Activated CD4-positive, alpha-beta T cell treated with anti-CD3 and anti-CD28 coated beads for 1 hour (primary cell): ENCODE results near the gene HIVEP2.

Source experiments
- DNase-seq: peaks from one replicate; pipeline ENCODE4 v3.0.0-alpha.2; 2020

The HIVEP2 gene

DNA sequence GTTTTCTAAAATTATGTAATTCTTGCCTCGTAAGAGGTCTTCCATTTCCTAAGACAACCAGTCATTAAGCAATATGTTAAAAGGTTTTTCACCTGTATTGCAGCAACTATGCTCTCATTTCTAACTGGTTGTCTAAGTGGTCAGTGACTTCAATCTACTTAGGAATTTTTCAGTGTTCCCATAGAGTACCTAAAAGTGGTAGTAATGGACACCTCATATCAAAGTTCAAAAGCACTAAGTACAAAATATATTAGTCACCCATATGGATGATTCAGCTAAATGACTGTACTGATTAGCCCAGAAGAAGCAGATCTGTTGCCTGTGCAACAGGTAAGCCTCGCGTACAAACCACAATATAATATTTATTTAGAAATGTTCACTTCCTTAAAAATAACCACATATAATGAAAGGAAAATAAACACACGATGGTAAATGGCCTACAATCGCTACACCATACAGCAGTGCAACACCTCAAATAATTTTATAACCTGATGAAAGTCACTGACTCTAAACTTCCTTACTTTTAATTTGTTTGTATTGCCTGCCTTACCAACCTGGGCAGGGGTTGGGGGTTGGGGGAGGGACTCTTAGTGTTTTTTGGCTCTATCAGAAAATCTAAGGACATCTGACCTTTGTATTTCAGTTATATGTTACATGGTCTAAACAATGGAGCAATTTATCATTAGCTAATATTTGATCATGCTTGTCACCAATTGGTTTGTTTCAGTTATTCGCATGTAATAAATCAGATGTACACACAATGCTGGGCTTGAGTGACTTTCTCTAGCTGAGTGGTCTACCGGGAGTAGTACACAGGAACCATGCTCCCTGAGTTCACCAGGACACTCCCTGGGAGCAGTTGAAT is 105.9 kb downstream of the HIVEP2 start:
- DNase-seq, result no peak

DNA sequence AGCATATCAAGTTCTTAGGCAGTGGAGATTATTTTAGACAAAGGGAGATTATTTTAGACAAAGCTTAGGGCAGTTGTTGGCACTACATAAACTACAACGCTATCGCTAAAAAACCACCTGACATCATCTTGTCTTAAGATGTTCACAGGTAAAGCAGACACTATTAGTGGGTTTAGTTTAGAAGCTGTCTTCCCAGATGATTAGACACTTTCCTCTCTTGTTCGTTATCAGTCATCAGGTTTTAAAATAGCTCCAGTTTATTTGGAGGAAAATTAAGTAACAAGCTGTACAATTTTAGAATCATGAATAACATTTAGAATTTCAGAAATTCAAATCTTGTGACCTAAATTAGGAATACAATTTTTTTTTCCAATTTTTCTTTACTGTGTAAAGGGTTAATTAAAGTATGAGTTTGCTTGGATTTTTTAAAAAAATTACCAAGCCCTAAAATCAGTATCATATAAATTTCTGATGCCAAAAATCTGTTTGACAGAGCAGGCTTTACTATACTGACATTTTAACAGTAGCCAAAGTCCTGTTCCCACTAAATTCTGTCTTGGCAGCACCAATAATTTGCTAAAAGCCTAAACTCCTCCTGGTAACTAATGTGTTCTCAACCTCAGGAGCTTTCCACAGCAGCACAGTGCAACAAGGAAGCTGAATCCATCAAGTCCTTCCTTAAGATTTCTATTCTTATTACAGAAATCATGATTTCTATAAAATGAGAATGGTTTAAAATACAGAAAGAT is 109.0 kb downstream of the HIVEP2 start:
- DNase-seq, result no peak

DNA sequence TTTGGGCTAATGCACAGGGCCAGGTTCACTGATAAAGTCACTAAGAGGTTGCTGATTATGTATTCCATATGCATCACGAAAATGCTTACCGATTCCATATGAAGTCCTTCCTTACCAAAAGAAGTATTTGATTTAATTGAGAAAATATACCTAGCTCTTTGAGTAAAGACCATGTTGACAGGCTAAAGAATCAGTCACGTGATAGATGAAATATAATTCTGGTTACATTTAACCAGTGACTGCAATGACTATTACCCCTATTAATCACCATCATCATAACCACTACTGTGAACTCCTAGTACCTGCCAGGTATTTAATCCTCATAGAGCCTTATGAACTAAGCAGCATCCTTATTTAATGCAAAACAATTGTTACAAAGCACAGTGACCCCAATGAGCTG is 110.1 kb downstream of the HIVEP2 start:
- DNase-seq, result no peak

DNA sequence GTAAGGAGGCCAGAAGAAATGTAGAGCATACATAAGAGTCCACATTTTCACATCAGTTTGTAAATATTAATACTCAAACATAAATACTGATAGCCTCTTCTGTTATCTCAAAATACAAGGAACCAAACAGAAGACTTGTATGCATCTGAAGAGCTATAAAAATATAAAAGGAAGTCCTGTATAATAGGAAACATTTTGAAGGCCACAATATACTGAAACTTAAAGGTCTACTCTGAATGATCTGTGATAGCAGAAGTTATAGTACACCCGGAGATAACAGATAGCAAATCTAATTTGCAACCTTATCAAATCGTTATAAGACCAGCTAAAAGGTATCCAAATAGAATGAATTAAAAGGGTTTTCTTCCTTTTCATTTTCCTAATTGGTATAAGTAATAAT is 111.2 kb downstream of the HIVEP2 start:
- no peak for DNase-seq

DNA sequence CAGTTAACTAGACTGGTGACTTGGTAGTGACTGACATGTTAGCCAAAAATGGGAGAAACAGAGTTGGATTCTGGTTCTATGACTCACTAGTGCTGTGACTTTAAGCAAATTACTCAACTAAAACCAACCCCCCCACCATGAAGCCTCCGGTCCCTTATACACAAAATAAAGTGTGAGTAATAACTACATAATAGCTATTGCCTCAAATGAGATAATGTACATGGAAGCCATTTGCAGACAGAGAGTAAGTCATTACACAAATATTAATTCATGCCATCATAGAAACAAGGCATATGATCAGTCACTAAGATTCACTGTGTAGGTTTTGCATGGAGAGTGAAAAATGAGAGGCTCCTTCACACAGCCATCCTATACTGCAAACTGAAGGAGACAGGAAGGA is 111.9 kb downstream of the HIVEP2 start:
- DNase-seq, result no peak

DNA sequence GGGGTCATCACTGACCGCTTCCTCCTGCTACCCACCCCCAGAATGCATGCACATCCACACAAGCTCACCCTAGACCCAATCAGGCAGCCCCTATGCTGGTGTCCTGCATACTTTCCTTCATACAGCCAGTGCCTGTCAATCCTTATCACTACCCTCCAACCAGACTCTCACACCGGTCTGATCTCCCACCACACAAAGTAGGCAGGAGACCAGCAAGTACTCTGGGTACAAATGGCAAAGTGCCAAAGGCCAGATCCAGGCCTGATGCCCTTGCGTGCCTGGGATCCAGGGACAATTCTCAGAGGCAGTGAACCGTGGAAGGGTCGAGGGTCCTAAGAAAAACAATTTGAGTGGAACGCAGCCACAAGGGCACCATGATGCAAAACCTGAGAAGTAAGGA is 114.2 kb downstream of the HIVEP2 start:
- DNase-seq, result no peak

DNA sequence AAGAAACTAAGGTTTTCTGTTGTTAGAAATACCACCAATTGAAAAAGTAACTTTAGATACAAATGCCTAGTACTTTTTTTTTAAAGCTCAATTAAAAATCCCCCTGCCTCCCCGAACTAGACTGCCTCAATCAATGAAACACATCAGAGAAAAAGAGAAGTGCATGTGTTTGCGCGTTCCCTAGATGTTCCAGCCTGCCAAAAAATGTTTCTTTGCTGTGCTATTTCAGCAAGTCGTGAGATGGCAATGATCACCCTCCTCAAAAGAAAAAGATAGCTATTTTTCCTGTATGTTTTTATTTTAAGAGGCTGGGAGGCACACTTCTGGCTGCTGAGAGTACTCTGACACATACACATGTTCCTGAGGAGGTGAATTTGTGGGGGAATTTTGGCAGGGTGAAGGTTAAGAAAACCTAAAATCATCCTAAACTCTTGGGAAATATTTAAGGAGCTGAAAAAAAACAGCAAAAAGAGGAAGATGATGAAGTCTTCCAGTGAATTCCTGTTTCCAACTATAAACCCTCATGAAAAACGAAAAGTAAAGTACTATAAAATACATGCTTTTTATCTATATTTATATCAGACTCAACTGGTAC is 114.8 kb downstream of the HIVEP2 start:
- DNase-seq, result no peak

DNA sequence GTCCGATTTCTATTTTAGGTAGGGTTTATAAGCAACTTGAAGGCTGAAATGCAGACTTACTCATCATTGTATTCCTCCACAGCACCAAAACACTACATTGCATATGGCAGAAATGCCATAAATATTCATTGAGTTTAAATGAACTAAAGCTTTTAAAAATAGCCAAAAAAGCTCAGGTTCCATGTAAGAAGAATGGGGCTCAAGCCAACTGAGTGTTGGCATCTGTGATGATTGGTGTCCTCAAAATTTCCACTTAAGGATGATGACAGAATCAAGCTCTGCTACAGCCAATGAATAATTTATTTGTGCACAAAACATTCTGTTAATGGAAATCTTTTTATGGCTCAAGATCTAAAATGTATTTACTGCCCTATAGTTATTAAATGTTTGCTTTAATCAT is 115.4 kb downstream of the HIVEP2 start:
- no peak for DNase-seq

DNA sequence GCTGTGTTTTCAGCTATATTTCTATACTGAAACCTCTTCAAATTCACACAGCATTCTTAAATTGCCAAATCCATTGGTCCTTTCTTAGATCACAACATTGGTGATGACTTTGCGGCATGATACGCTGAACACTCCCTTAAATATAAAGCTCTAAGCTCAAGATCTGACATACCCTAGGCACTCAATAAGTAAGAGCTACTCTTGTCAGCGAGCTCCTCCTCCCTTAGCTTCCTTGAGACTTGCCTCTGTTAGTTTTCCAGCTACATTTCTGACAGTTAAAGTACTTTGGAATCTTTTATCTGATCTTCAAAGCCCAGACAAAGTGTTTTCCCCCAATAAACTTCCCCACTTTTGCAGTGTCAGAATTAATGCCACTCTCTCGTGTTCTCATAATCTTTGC is 117.0 kb downstream of the HIVEP2 start:
- DNase-seq, result no peak

DNA sequence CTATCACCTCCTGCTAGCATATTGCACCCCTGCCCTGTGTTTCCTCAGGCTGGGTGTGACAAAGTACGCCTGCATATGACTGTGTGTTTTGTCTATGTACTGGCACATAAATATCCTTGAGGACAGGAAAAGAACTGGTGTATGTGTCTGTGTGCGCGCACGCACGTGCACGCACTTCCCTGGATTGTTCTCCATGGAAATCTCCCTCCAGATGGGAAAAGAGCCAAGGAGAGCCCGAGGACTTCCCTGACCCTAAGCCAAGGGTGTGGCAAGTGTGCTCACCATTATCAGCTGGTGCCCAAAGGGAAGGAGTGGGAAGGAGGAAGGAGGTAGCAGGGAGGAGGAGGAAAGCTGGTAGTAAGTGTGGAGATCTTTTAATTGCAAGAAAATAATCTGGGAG is 117.6 kb downstream of the HIVEP2 start:
- no peak for DNase-seq

DNA sequence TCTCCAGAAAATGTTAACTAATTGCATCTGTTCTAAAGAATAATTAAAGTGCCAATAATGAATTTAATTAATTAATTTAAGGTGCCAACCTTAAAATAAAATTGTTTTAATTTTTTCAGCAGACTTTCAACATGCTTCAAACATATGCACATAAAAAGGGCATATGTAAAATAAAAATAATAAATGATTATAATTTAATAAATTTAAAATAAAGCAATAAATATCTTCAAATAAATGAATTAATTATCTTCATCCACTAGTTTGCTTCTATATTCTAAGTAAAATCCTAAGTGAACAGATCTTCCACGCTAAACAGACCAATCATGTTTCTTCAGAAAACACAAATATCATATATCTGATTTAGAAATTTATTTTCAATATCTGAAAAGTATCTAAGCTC is 119.2 kb downstream of the HIVEP2 start:
- no peak for DNase-seq

DNA sequence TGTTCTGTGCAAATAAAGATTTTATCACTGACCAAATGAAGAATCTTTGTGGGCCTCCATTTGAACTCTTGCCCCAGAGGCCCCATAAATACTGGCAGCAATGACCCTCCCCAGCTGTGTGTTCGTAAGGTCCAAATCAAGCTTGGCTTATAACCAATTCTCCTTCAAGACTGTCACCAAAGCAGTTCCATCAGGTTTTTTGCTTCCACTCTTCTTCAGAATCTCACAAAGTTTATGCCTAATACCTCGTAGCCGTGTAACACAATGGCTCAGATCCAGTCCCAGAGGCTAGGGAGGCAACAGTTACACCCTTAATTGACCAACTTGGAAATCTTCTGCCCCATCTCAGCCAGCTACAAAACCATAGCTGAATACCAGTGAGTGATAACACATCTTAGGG is 120.5 kb downstream of the HIVEP2 start:
- DNase-seq, result no peak

DNA sequence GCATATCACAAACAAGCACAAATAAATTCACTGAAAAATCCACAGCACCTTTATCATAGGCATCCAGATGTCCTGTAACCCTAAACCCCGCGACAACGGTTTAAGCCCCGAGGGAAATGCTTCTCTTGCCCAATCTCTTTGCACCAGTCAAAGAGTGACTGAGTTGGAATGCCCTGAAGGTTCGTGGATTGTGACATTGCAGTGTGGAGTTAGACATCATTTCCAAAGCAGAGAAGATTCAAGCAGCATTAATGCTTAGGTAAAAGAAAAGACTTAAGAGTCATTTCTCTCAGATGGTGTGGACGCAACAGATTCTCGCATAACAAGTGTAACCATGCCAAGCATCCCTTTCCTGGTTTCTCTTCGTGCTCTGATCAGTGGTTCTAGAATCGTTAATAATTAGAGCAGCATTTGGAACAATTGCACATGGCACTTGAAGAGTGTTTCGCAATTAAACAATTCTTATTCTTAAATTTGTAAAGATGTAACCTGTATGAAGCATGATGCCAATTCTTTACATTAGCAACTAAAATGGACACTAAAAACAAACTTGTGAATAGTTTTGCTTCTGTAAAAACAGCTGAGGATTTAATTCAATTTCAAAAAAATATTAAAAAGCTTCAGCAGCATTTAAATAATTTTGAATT is 121.6 kb downstream of the HIVEP2 start:
- no peak for DNase-seq

DNA sequence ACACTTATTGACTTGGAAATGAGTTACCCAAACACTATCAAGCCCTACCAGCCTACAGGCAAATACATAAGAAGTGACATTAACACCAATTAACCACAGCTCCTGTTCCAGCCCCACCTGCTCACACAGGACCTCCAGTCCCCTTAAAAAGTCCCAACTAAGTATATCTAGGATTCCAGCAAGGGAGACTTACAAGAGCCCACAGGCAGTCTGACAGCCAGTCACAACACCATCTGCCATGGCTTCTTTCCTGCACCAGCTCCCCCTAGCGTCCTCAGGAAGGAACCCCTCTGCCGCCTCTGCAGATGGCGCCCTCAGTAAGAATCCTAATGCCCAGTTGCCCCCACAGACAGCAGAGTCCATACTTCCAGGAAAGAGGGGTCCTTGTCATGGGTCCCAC is 122.1 kb downstream of the HIVEP2 start:
- no peak for DNase-seq

DNA sequence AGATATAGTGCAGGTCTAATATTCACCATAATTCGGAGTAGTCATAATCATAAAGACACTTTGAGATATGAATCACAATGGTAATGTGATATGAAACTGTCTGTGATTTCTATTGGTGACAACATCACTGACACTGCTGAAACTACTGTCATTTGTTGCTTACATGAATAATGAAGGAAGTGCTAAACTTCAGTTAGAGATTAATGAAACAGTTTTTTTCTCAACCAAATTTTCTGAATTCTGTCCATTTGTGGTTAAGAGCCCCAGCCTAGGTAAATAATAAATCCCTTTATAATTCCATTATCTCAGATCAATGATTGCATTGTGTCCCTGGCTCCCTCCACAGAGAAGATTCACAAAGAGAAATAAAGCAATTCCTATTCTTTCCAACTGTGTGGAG is 122.6 kb downstream of the HIVEP2 start:
- DNase-seq, result no peak

DNA sequence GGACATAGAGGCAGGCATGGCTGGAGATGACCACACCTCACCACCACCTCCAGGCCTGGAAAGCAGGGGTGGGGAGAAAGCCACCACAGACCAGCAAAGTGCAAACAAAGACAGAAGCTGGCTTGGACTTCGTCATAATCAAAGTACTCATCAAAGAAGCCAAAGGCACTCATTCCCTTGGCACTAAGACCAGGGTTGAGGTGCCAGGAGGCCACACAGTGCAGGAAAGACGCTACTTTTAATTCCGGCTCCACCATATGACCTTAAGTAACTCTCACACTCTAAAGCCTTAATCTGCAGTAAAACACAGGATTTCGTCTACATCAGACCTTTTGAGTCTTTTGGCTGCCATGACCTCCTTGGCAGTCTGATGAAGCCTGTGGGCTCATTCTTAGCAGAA is 123.1 kb downstream of the HIVEP2 start:
- no peak for DNase-seq

DNA sequence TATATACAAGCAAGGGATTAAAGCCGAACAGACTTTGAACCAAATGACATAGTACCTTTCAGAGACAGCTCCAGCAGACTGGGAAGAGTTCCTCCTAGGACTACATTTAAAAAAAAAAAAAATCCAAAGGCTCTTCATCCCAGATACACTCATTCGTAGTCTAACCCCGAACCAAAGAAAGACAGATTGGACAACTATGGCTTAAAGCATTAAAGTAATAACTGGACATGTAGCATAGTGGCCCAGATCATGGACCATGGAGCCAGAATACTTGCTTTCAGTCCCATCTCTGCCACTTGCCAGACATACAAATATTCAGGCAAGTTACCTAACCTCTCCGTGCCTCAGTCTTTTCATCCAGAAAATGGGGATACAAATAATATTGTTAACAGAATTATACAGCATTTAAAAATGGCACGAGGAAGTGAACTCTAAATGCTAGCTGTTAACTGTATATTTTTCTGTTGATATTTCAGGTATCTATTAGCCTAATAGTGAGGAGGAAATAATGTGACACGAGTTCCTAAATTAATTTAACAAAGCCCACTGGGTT is 123.7 kb downstream of the HIVEP2 start:
- no peak for DNase-seq

DNA sequence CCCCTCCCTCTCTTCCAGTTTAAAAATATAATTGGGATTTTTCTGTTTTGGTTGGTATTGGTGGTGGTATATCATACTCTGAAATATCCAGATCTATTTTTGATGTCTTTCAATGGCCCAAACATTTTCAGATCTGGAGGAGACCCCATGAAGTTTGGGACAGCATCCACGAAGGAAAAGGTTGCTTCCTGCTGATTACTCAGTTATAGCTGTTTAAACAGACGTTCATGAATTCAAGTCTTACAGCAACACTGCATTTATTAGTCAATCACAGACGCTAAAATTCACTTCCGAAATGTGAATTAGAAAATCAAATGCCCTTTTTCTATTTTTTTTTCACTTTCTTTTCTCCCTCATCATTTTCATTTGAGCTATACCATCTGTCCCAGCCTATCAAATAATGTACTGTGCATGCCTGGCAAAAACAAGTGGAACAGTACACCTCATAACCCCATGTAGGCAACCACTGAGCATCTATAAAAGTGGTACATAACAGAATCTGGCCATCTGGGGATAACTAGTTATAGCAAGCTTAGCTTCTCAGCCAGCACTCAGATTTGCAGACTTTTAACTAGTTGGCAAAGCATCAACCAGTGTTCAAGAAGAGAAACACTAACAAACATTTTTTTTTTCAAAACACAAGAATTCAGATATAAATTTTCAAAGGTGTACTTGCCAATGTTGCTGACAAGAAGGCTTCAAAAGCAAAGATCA is 124.5 kb downstream of the HIVEP2 start:
- DNase-seq, result no peak

DNA sequence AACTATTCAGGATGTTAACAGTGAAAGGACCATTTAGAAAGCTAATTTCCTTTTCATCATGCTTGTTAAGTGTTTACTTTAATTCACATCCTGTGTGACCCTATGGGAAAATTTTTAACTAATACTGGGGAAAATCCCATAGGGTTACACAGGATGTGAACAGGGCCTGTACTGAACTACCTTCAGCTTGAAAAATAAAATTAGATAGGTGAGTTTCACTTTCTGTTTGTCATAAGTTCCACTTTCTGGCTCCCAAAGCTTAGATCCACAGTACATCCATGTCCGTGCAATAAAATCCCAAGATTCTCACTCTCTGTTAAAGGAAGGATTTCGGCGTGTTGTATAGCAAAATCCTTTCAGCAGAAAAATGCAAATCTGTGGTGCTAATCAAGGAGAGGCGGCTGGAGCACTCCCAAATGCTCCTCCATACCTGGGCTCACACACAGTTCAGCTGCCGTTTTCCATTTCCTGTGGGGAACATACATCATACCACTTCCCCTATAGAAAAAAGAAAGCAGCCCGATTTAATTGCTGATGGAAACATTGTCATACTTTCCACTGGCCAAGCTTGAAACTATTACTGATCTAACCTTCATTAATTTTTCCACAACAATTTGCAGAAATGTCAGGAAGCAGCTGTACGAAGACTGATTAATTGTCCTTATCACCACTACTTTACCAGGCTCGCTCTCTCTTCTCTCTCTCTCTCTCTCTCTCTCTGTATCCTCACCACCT is 125.2 kb downstream of the HIVEP2 start:
- DNase-seq, result peak; percentile 37

DNA sequence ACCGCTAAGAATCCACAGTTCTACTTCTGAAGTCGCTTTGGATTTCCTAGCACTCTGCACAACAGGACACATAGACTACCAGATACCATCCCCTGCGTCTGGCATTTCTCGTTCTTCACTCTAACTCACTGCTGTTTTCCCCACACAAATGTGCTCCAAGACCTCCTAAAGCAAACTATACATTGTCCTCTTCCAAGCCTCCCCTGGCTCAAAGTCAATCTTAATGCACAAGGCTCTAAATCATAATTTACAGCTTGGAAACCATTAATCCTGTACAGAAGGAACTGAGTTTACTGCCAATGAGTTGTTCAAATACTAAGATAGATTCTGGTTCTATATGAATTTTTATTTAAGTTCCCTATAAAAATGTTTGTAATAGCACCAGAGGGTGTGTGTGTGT is 128.5 kb downstream of the HIVEP2 start:
- DNase-seq, result no peak

DNA sequence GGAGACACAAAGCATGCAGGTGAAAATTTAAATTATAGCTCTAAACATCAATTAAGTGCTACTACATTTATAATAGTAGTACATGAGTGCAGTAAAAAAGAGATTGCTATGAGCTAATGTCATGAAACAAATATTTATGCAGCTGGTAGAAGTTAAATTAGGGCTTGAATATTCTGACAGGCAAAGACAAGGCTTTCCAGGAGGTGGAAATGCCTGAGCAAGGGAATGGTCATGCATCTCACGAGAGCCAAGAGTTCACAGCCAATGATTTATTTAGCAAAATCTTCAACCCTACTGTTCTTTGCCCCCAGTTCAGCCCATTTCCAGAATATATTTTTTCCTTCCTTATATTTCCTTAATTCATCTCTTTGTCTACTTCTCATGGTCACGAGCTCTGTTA is 128.9 kb downstream of the HIVEP2 start:
- no peak for DNase-seq

DNA sequence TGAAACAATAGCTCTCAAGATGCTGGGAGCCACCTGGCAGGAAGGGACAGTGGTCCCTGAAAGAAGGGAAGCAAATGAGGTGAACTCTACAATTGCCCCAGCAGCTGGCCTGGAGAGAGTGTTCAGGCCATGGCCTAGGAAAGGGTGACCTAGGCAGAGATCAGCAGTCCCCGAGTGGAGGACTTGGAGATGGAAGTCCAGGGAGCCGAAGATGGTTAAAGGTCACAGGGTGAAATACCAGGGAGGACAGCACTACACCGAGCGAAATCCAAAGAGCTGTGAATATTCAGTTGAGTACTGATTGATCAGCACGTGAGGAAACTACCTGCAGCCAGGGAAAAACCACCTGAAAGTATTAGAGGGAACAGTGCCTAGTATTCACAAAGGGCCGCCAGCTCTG is 133.1 kb downstream of the HIVEP2 start:
- DNase-seq, result no peak
